GM13977 (cell line): ENCODE results near the gene FYTTD1.

Experiments used
- DNase-seq: peaks from one replicate; pipeline ENCODE4 v3.0.0; 2012; ENCODE audit warnings: low spot score
- in situ Hi-C: fragments of 300-500 bp; cut with MboI; formaldehyde crosslinking; loops from one replicate; pipeline ENCODE4 v1.12.0; 2022; ENCODE audit warnings: low sequenced_read_pairs, low pct_unique_long_range_greater_than_20kb, mixed read lengths, inconsistent platforms; ENCODE audit not compliant: unreplicated experiment
- TF ChIP-seq, protein P1 (sequence below): IDR thresholded peaks from 2 replicates; pipeline ENCODE4 v1.5.1; 2012; ENCODE audit warnings: mild to moderate bottlenecking, control low read depth; ENCODE audit not compliant: insufficient read depth; ENCODE audit errors: extremely low read depth, missing control alignments

Gene FYTTD1

DNA sequence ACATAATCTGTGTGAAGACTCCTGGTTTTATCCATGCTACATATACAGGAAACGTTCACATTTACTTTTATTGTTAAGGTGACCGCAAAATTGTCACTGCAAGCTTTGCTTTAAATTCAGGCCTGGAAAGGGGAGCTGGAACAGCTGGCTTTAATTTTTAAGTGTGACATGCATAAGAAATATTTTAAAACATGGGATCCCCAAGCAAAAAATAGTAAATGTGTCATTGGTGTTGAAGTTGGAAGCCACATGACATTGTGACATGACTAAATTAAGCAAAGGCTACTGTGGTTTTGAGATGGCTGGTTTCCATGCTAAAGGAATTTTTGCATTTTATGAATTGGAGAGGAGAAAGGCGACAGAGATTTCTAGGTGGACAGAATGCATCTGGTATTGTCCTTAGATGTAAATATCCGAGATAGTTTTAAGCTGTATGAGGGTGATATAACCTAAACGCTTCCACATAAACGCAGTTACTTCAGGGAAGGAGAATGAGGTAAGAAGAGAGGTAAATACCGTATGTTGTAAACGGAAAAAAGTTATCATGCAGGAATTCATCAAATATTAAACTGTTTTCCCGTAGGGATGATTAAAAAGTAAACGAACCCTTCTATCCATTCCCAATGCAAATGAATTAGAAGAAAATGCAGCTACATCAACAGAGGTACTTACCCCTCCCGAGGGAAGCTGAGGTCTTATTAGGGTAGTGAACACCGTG lies 927 bp upstream of the FYTTD1 start:
- no peak for DNase-seq
- in situ Hi-C loops, result no loop called here

GRCh38 chr3:197749315-197749600 lies 425 bp upstream of the FYTTD1 start:
- DNase-seq, result peak; percentile 72
- in situ Hi-C loops, result no loop called here
- TF ChIP-seq, protein P1, sequence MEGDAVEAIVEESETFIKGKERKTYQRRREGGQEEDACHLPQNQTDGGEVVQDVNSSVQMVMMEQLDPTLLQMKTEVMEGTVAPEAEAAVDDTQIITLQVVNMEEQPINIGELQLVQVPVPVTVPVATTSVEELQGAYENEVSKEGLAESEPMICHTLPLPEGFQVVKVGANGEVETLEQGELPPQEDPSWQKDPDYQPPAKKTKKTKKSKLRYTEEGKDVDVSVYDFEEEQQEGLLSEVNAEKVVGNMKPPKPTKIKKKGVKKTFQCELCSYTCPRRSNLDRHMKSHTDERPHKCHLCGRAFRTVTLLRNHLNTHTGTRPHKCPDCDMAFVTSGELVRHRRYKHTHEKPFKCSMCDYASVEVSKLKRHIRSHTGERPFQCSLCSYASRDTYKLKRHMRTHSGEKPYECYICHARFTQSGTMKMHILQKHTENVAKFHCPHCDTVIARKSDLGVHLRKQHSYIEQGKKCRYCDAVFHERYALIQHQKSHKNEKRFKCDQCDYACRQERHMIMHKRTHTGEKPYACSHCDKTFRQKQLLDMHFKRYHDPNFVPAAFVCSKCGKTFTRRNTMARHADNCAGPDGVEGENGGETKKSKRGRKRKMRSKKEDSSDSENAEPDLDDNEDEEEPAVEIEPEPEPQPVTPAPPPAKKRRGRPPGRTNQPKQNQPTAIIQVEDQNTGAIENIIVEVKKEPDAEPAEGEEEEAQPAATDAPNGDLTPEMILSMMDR, result no peak

More for the DNA sequence above, 927 bp upstream of the FYTTD1 start:
- TF ChIP-seq, protein P1, result no peak

DNA sequence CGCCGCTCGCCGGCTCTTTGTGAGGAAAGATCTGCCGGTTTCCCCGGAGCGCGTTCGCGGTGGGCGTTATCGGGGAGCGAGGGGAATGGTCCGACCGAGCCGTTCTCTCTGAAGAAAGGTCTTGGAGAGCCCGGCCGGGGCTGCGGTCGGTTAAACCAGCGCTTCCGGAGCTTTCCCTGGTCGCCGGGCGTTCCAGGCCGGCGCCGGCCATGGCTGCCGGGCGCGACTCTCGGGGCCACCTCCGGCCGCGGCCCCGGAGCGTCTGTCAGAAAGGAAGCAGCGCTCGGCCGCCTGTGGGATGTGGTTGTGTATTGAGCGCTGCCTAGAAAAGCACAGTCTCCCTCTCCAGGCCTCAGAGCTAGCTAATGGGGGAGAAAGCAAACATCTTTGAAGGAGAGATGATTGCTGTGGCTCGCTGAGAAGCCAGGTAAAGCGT lies 731 bp downstream of the FYTTD1 start:
- in situ Hi-C loops, result no loop called here
- TF ChIP-seq, protein P1, result peak; percentile 8
- DNase-seq, result peak; percentile 80

GRCh38 chr3:197750858-197751737 lies 1.4 kb downstream of the FYTTD1 start:
- TF ChIP-seq, protein P1, result no peak
- peak; percentile 35 for DNase-seq
- in situ Hi-C loops, result no loop called here

- DNase-seq, result no peak
- TF ChIP-seq, protein P1, result no peak
- in situ Hi-C loops, result no loop called here
These were observed 2.4 kb downstream of the FYTTD1 start for GRCh38 chr3:197752107-197752506.

DNA sequence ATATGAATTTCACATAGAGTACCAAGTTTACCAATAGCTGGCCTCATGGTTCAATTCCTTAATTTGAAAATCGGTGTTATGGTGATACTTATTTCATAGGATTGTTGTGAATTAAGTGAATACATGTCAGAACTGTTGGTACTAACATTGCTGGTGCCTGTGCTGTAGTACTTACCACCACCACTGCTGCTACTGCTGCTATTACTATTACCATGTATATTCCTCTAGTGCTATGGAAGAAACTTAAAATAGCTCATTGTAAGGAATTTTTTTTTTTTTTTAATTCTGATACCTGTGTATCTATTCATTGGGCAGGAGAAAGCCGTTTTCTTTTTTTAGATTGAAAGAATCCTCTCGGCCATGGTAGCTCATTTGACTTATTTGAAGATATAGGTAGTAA lies 3.6 kb downstream of the FYTTD1 start:
- TF ChIP-seq, protein P1, result no peak
- no peak for DNase-seq
- in situ Hi-C loops, result no loop called here
